ENCODE data around the gene FCAMR. TPM values are rescaled to one million over a fixed set of nuclear protein-coding genes. Genes with fewer than 3 reads are reported as not detected.

Gene FCAMR
- total and polyA plus RNA-seq, 2 experiments from 2014 or later = not detected

DNA sequence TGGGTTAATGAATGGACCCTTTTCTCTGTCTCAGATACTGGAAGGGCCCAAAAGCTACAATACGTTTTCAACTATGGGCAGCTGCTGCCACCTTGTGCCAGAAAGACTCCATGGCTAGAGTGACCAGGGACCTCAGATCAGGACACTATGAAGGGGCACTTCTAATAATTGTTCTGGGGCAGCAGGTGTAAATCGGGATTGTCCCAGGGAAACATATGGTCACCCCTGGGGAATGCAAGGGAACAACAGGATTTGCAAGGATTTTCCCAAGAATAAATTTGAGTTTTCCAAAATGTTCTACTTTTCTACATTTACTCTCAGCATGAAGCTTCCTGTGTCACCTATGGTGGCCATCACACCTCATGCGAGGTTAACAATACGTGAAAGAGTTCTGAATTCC, 12.0 kb upstream of the FCAMR start:
- peaks cover 14% of the 10 kb centered on the region for H3K27me3 ChIP-seq
- peak; percentile 62 to 72 for DNase-seq (ENCODE audit: low read depth in 1 of 2, low spot score in 1 of 2)
- H3K9me3 ChIP-seq (ENCODE audit: low read depth) = no peaks in the 10 kb centered on the region
- no peak overlapping the region for H3K27ac ChIP-seq
- H3K4me1 ChIP-seq (ENCODE audit: low read depth) = no peaks in the 10 kb centered on the region
- TF ChIP-seq, protein P1, sequence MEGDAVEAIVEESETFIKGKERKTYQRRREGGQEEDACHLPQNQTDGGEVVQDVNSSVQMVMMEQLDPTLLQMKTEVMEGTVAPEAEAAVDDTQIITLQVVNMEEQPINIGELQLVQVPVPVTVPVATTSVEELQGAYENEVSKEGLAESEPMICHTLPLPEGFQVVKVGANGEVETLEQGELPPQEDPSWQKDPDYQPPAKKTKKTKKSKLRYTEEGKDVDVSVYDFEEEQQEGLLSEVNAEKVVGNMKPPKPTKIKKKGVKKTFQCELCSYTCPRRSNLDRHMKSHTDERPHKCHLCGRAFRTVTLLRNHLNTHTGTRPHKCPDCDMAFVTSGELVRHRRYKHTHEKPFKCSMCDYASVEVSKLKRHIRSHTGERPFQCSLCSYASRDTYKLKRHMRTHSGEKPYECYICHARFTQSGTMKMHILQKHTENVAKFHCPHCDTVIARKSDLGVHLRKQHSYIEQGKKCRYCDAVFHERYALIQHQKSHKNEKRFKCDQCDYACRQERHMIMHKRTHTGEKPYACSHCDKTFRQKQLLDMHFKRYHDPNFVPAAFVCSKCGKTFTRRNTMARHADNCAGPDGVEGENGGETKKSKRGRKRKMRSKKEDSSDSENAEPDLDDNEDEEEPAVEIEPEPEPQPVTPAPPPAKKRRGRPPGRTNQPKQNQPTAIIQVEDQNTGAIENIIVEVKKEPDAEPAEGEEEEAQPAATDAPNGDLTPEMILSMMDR (IDR thresholded peaks at IDR 0.05; ENCODE audit: low read depth, low read length) = peak; percentile 76
- no peak overlapping the region for H3K4me3 ChIP-seq
- H3K36me3 ChIP-seq = no peaks in the 10 kb centered on the region

DNA sequence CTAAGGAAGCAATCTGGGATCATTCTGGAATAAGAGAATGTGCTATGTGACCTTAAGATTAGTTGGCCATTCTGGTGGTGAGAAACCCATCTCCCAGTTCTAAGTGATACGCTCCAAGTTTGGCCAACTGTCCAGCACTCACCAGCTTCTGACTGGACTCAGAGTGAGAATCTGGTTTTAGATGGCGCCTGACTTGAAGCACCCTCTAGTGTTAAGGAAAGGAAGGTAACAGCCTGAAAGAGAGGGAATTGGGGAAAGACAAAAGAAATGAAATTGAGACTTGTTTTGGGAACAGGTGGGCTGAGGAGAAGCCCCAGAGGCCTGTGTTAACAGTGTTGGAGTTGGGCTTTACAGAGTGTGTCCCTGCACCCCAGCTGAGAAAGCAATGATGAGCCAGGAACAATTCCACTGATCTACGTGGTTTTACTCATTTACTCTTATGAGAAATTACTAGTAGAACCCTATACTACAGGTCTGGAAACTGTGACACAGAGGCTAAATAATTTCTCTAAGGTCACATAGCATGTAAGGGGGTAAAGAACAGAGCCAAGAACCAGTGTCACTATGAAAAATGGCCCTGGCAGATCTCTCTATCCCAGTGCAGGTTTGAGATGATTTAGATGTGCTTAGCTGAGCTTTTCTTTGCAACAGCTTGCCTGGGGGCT, 9.3 kb upstream of the FCAMR start:
- Histone ChIP-seq H3K4me3 (no peak overlapping the region), H3K27ac (no peak overlapping the region), H3K27me3 (no peaks in the 10 kb centered on the region), H3K9me3 (ENCODE audit: low read depth) (no peaks in the 10 kb centered on the region), H3K4me1 (ENCODE audit: low read depth) (no peaks in the 10 kb centered on the region), H3K36me3 (no peaks in the 10 kb centered on the region)
- TF ChIP-seq, protein P1 (IDR thresholded peaks at IDR 0.05; ENCODE audit: low read depth, low read length) = peak; percentile 72
- DNase-seq (ENCODE audit: low read depth in 1 of 2, low spot score in 1 of 2) = peak; percentile 33 to 54

DNA sequence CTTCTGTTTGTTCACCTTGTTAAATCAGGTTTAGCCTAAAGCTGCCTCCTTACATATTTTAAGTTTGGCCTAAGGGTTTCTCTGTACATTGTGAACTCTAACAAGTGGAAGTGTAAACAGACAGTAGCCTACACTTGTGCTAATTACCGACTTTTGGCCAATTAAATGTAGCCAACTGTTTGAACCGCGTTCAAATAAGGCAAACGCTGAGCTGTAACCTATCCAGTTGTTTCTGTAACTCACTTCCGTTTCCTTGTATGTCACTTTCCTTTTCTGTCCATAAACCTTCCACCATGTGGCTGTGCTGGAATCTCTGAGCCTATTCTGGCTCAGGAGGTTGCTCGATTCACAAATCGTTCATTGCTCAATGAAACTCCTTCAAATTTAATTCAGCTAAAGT, 8.0 kb upstream of the FCAMR start:
- Histone ChIP-seq H3K4me1 (ENCODE audit: low read depth) (no peaks in the 10 kb centered on the region), H3K4me3 (no peak overlapping the region), H3K27me3 (no peaks in the 10 kb centered on the region), H3K9me3 (ENCODE audit: low read depth) (no peaks in the 10 kb centered on the region), H3K27ac (no peak overlapping the region), H3K36me3 (no peaks in the 10 kb centered on the region)
- DNase-seq (ENCODE audit: low read depth in 1 of 2, low spot score in 1 of 2) = no peak
- TF ChIP-seq, protein P1 (IDR thresholded peaks at IDR 0.05; ENCODE audit: low read depth, low read length) = no peak

DNA sequence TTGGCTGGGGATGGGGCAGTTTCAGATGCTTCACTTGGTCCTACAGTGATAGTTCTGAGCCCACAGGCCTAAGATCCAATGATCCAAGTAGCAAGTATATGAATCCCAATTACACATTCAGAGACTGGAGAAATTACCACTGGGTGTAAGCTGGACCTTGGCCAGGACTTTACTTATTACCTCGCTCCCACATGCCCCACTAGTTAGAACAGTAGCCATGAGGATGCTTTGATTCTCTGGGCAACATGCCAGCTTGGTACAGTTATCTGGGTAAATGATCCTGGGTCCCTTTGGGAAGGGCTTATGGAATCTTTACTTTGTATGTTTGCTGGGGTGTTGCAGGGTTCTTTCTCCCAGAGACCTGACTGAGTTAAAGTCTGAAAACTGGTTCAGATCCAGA, 5.0 kb upstream of the FCAMR start:
- no peaks in the 10 kb centered on the region for H3K4me1 ChIP-seq (ENCODE audit: low read depth)
- DNase-seq (ENCODE audit: low read depth in 1 of 2, low spot score in 1 of 2) = no peak
- no peaks in the 10 kb centered on the region for H3K9me3 ChIP-seq (ENCODE audit: low read depth)
- TF ChIP-seq, protein P1 (IDR thresholded peaks at IDR 0.05; ENCODE audit: low read depth, low read length) = no peak
- peaks cover 13% of the 10 kb centered on the region for H3K27me3 ChIP-seq
- H3K36me3 ChIP-seq = no peaks in the 10 kb centered on the region
- H3K4me3 ChIP-seq = no peak overlapping the region
- no peak overlapping the region for H3K27ac ChIP-seq

DNA sequence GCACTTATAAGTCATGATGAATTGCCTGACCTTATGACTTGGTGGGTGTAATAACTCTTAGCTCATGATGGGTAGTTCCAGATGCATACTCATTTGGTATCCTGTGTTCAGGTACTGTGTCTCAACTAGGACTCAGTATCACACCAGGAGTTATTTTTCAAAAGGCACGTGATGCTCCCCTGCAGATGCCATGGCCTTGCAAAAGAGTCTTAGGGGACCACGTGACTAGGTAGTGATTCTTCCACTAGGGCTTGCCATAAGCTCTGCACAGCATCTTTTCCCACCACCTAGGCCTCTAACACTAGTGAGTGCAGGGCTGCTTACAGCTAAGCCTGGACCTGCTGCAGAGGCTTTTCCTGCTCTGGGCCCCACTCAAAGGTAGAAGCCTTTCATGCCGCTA, 3.9 kb upstream of the FCAMR start:
- Histone ChIP-seq H3K4me3 (no peak overlapping the region), H3K9me3 (ENCODE audit: low read depth) (no peaks in the 10 kb centered on the region), H3K36me3 (no peaks in the 10 kb centered on the region), H3K27me3 (peaks cover 13% of the 10 kb centered on the region), H3K27ac (no peak overlapping the region), H3K4me1 (ENCODE audit: low read depth) (no peaks in the 10 kb centered on the region)
- TF ChIP-seq, protein P1 (IDR thresholded peaks at IDR 0.05; ENCODE audit: low read depth, low read length) = no peak
- no peak for DNase-seq (ENCODE audit: low read depth in 1 of 2, low spot score in 1 of 2)

All from cardiac muscle cell (in vitro differentiated cells and primary cell).